DOHH2 (cell line): ENCODE results near the gene AIRE.

Source experiments
- H3F3A ChIP-seq: fragments of 200-600 bp; sonication (generic), shearing (Covaris generic); 2 replicates; pipeline ENCODE4 v1.6.0; 2016; ENCODE audit warnings: antibody characterized with exemption, mild to moderate bottlenecking; ENCODE audit not compliant: control insufficient read depth, insufficient read depth
- H3K27ac ChIP-seq: fragments of 200-600 bp; sonication (generic); 2 replicates; pipeline ENCODE4 v1.5.1; 2014; ENCODE audit warnings: low read depth, mild to moderate bottlenecking, low read length, moderate library complexity
- H3K27me3 ChIP-seq: fragments of 200-600 bp; sonication (generic); 2 replicates; pipeline ENCODE4 v1.6.1; 2014; ENCODE audit warnings: mild to moderate bottlenecking, low read length, mixed read lengths; ENCODE audit not compliant: control insufficient read depth
- H3K36me3 ChIP-seq: fragments of 200-600 bp; sonication (generic); 2 replicates; pipeline ENCODE4 v1.6.1; 2014; ENCODE audit warnings: mild to moderate bottlenecking, low read length, moderate library complexity, mixed read lengths; ENCODE audit not compliant: control insufficient read depth
- H3K4me1 ChIP-seq: fragments of 200-600 bp; sonication (generic); 2 replicates; pipeline ENCODE4 v1.6.1; 2014; ENCODE audit warnings: mild to moderate bottlenecking, low read length, mixed read lengths; ENCODE audit not compliant: control insufficient read depth
- H3K4me2 ChIP-seq: fragments of 200-600 bp; sonication (generic); 2 replicates; pipeline ENCODE4 v1.6.0; 2014; ENCODE audit warnings: mild to moderate bottlenecking, low read length, moderate library complexity
- H3K4me3 ChIP-seq: fragments of 200-600 bp; sonication (generic); 2 replicates; pipeline ENCODE4 v1.5.1; 2014; ENCODE audit warnings: mild to moderate bottlenecking, low read length, mixed read lengths
- H3K79me2 ChIP-seq: fragments of 200-600 bp; sonication (generic); 2 replicates; pipeline ENCODE4 v1.6.1; 2014; ENCODE audit warnings: mild to moderate bottlenecking, low read length, mixed read lengths; ENCODE audit not compliant: control insufficient read depth
- H3K9me2 ChIP-seq: fragments of 200-600 bp; sonication (generic); replicated peaks from 2 replicates; pipeline ENCODE4 v1.6.1; 2014; ENCODE audit warnings: mild to moderate bottlenecking, low read length, mixed read lengths; ENCODE audit not compliant: control insufficient read depth
- H3K9me3 ChIP-seq: fragments of 200-600 bp; sonication (generic); 2 replicates; pipeline ENCODE4 v1.6.1; 2014; ENCODE audit warnings: antibody characterized with exemption, low read length, mixed read lengths; ENCODE audit not compliant: control insufficient read depth, insufficient read depth
- H4K20me1 ChIP-seq: fragments of 200-600 bp; sonication (generic); 2 replicates; pipeline ENCODE4 v1.6.0; 2014; ENCODE audit warnings: low read depth, mild to moderate bottlenecking, antibody characterized with exemption, low read length, moderate library complexity; ENCODE audit not compliant: control insufficient read depth, insufficient read depth
- CTCF ChIP-seq: fragments of 200-600 bp; sonication (generic); IDR thresholded peaks from one replicate; pipeline ENCODE4 v1.5.1; 2014; ENCODE audit warnings: antibody characterized with exemption, mild to moderate bottlenecking, low read depth, low read length; ENCODE audit not compliant: poor library complexity, severe bottlenecking
- EZH2phosphoT487 ChIP-seq: fragments of 200-600 bp; sonication (generic); IDR thresholded peaks from 2 replicates; pipeline ENCODE4 v1.6.1; 2017; ENCODE audit warnings: borderline replicate concordance, mild to moderate bottlenecking, antibody characterized with exemption, low read length, moderate library complexity, mixed read lengths

AIRE gene

DNA sequence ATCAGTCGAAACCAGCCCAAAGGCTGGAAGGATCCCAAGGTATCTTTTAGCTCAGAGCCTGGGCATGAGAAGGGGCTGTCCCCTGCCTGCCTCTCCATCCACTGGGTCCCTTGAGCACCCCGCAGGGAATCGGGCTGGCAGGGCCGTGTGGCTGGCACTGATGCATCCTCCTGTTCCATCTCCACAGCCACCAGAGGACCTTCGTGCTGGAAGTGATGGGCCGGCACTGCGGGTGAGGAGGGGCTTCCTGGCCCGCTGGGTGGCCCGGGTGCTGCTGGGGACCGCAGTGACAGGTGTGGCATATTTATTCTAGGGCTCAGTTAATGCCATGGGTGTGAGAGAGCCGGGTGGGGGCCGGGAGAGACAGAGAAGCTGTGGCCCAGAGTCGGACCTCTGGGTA lies 27.8 kb downstream of the AIRE start:
- Histone ChIP-seq H3K4me2 (no peak overlapping the region), H4K20me1 (no peaks in the 10 kb centered on the region), H3K4me1 (no peaks in the 10 kb centered on the region), H3K36me3 (peaks cover 90% of the 10 kb centered on the region), H3K9me2 (no peaks in the 10 kb centered on the region), H3K79me2 (no peaks in the 10 kb centered on the region), H3K9me3 (no peaks in the 10 kb centered on the region), H3F3A (no peaks in the 10 kb centered on the region), H3K27me3 (no peaks in the 10 kb centered on the region), H3K4me3 (no peak overlapping the region), H3K27ac (no peak overlapping the region)
- TF ChIP-seq CTCF (no peak), EZH2phosphoT487 (no peak)

- TF ChIP-seq CTCF (no peak), EZH2phosphoT487 (no peak)
- Histone ChIP-seq H4K20me1 (no peaks in the 10 kb centered on the region), H3K9me2 (no peaks in the 10 kb centered on the region), H3K4me3 (no peak overlapping the region), H3K4me1 (no peaks in the 10 kb centered on the region), H3K36me3 (peaks cover 86% of the 10 kb centered on the region), H3K27me3 (no peaks in the 10 kb centered on the region), H3K4me2 (no peak overlapping the region), H3K27ac (no peak overlapping the region), H3F3A (no peaks in the 10 kb centered on the region), H3K79me2 (no peaks in the 10 kb centered on the region), H3K9me3 (no peaks in the 10 kb centered on the region)
Observed at GRCh38 chr21:44314128-44314527, 28.5 kb downstream of the AIRE start.

GRCh38 chr21:44314561-44314960 lies 28.9 kb downstream of the AIRE start:
- Histone ChIP-seq H3K27ac (no peak overlapping the region), H3K9me3 (no peaks in the 10 kb centered on the region), H3K4me1 (no peaks in the 10 kb centered on the region), H3K9me2 (no peaks in the 10 kb centered on the region), H4K20me1 (no peaks in the 10 kb centered on the region), H3K36me3 (peaks cover 86% of the 10 kb centered on the region), H3F3A (no peaks in the 10 kb centered on the region), H3K4me2 (no peak overlapping the region), H3K79me2 (no peaks in the 10 kb centered on the region), H3K27me3 (no peaks in the 10 kb centered on the region), H3K4me3 (no peak overlapping the region)
- TF ChIP-seq CTCF (no peak), EZH2phosphoT487 (no peak)

GRCh38 chr21:44315691-44316203 lies 30.1 kb downstream of the AIRE start:
- Histone ChIP-seq H3K79me2 (no peaks in the 10 kb centered on the region), H3K36me3 (peaks cover 83% of the 10 kb centered on the region), H3K27ac (no peak overlapping the region), H3K9me2 (no peaks in the 10 kb centered on the region), H4K20me1 (no peaks in the 10 kb centered on the region), H3F3A (no peaks in the 10 kb centered on the region), H3K9me3 (no peaks in the 10 kb centered on the region), H3K4me1 (no peaks in the 10 kb centered on the region), H3K27me3 (no peaks in the 10 kb centered on the region), H3K4me2 (no peak overlapping the region), H3K4me3 (no peak overlapping the region)
- TF ChIP-seq CTCF (no peak), EZH2phosphoT487 (no peak)
